AG10803 (cell line): Measurements from ENCODE around the gene ZNF775.

ENCODE experiments used
- DNase-seq: peaks from one replicate; pipeline ENCODE4 v3.0.0; 2010; ENCODE audit warnings: low read depth
- H3K4me3 ChIP-seq: 2 replicates; pipeline ENCODE4 v1.5.1; 2011; ENCODE audit warnings: mild to moderate bottlenecking, low read length, control low read depth
- CTCF ChIP-seq: conservative IDR thresholded peaks from 2 replicates; pipeline ENCODE4 v1.5.1; 2011; ENCODE audit warnings: mild to moderate bottlenecking, low read length, control low read depth, inconsistent platforms

Gene ZNF775

GRCh38 chr7:150439967-150440366 is 60.8 kb downstream of the ZNF775 start:
- H3K4me3 ChIP-seq, result no peak overlapping the region
- DNase-seq, result peak; percentile 9
- TF ChIP-seq CTCF, result no peak

GRCh38 chr7:150441524-150441923 is 62.4 kb downstream of the ZNF775 start:
- TF ChIP-seq CTCF, result no peak
- DNase-seq, result no peak
- no peak overlapping the region for H3K4me3 ChIP-seq

GRCh38 chr7:150442811-150443210 is 63.7 kb downstream of the ZNF775 start:
- no peak for DNase-seq
- no peak overlapping the region for H3K4me3 ChIP-seq
- TF ChIP-seq CTCF, result no peak

- TF ChIP-seq CTCF, result no peak
These were observed 64.8 kb downstream of the ZNF775 start for GRCh38 chr7:150443793-150444540.

GRCh38 chr7:150444674-150445365 is 65.7 kb downstream of the ZNF775 start:
- no peak overlapping the region for H3K4me3 ChIP-seq
- DNase-seq, result no peak
- no peak for TF ChIP-seq CTCF

More at GRCh38 chr7:150443793-150444540, 64.8 kb downstream of the ZNF775 start:
- no peak for DNase-seq
- no peak overlapping the region for H3K4me3 ChIP-seq

GRCh38 chr7:150446288-150446938 is 67.3 kb downstream of the ZNF775 start:
- DNase-seq, result no peak
- TF ChIP-seq CTCF, result no peak

More at GRCh38 chr7:150446288-150446938, 67.3 kb downstream of the ZNF775 start:
- no peak overlapping the region for H3K4me3 ChIP-seq
